A549 (cell line): Measurements from ENCODE around the gene MLLT10. TPM values are rescaled to one million over a fixed set of nuclear protein-coding genes. Genes with fewer than 3 reads are reported as not detected.
A peak's percentile ranks its signal among the peaks of the same experiment; 100 is the strongest.

Experiments used
- ATAC-seq, 2 experiments: fragments of 200-7000 bp in 1 of 2; fragments of >200 bp in 1 of 2; cut with Nextera tagmentation in 1 of 2; cut with Tn5 transposase in 1 of 2; 3 replicates each; pipeline versions ENCODE4 v1.8.0 to v1.9.1; 2018 to 2020; ENCODE audit warnings: mild to moderate bottlenecking in 1 of 2, moderate library complexity in 1 of 2
- CTCF ChIA-PET: fragments of 300-600 bp; sonication (Branson Sonifier 250); formaldehyde crosslinking; extraction: SDS; loops from one replicate; lab custom pipeline; 2021; ENCODE audit warnings: antibody characterized with exemption, inconsistent platforms; lab: Yijun Ruan, JAX
- POLR2A ChIA-PET: fragments of 350-600 bp; formaldehyde crosslinking; extraction: SDS; loops from one replicate; lab custom pipeline; 2021; ENCODE audit warnings: antibody characterized with exemption, inconsistent platforms; lab: Yijun Ruan, JAX
- DNase-seq, 2 experiments: peaks; one replicate each; pipeline versions ENCODE4 v3.0.0 to v3.0.0-alpha.2; 2011 to 2016; ENCODE audit warnings: low read depth in 1 of 2, low spot score in 1 of 2
- FAIRE-seq: peaks from 2 replicates; lab custom pipeline; 2011; peaks lifted over from hg19 to GRCh38; lab: Jason Lieb, UNC
- H3K27ac ChIP-seq, 2 experiments: fragments of >200 bp; sonication (Bioruptor Twin); formaldehyde crosslinking; 3 replicates each; pipeline ENCODE4 v1.5.1; 2016 to 2017
- H3K4me1 ChIP-seq: fragments of >200 bp; sonication (Bioruptor Twin); formaldehyde crosslinking; 3 replicates; pipeline ENCODE4 v1.6.1; 2016
- H3K4me2 ChIP-seq: fragments of >200 bp; sonication (Bioruptor Twin); formaldehyde crosslinking; 3 replicates; pipeline ENCODE4 v1.6.1; 2016
- H3K4me3 ChIP-seq: fragments of >200 bp; sonication (Bioruptor Twin); formaldehyde crosslinking; 3 replicates; pipeline ENCODE4 v1.5.1; 2016
- H3K9me3 ChIP-seq: fragments of >200 bp; sonication (Bioruptor Twin); formaldehyde crosslinking; 3 replicates; pipeline ENCODE4 v1.6.1; 2016
- BHLHE40 ChIP-seq: IDR thresholded peaks from 2 replicates; pipeline ENCODE4 v1.6.1; 2012; ENCODE audit warnings: low read depth, low read length, inconsistent platforms
- CBX2 ChIP-seq: fragments of 200-600 bp; sonication (generic); IDR thresholded peaks from 2 replicates; pipeline ENCODE4 v1.6.1; 2016; ENCODE audit warnings: low read depth, mild to moderate bottlenecking, borderline replicate concordance
- CBX8 ChIP-seq: fragments of 200-600 bp; sonication (generic); IDR thresholded peaks from 2 replicates; pipeline ENCODE4 v1.6.1; 2016
- EHF ChIP-seq: fragments of 250-450 bp; sonication (Bioruptor Pico); IDR thresholded peaks from 2 replicates; pipeline ENCODE4 v1.5.0; 2020; ENCODE audit warnings: mild to moderate bottlenecking
- EP300 ChIP-seq, 2 experiments: fragments of >200 bp; sonication (Bioruptor Twin); formaldehyde crosslinking; IDR thresholded peaks; 2 replicates in 1 of 2; 3 replicates in 1 of 2; pipeline ENCODE4 v1.6.1; 2016 to 2017
- ESRRA ChIP-seq: fragments of 150-350 bp; IDR thresholded peaks from 2 replicates; pipeline ENCODE4 v1.6.1; 2014; ENCODE audit warnings: mild to moderate bottlenecking, low read length, borderline replicate concordance
- FOSB ChIP-seq: fragments of 250-450 bp; sonication (Bioruptor Pico); IDR thresholded peaks from 2 replicates; pipeline ENCODE4 v1.5.0; 2020; ENCODE audit warnings: mild to moderate bottlenecking, moderate library complexity
- FOSL2 ChIP-seq, 2 experiments: fragments of 450-650 bp in 1 of 2; fragments of >200 bp in 1 of 2; sonication (Bioruptor Twin) in 1 of 2; formaldehyde crosslinking; IDR thresholded peaks; 2 replicates each; pipeline versions ENCODE4 v1.5.0 to v1.6.1; 2016 to 2020; ENCODE audit warnings: mild to moderate bottlenecking in 1 of 2, moderate library complexity in 1 of 2
- FOXS1 ChIP-seq: fragments of 250-450 bp; sonication (Bioruptor Pico); IDR thresholded peaks from 2 replicates; pipeline ENCODE4 v1.5.0; 2020; ENCODE audit warnings: mild to moderate bottlenecking, moderate library complexity
- HOXA7 ChIP-seq: fragments of 250-450 bp; sonication (Bioruptor Pico); IDR thresholded peaks from 2 replicates; pipeline ENCODE4 v1.5.0; 2020; ENCODE audit warnings: mild to moderate bottlenecking, moderate library complexity
- JUN ChIP-seq, 2 experiments: fragments of >200 bp; sonication (Bioruptor Twin); formaldehyde crosslinking; IDR thresholded peaks; 2 replicates in 1 of 2; 3 replicates in 1 of 2; pipeline ENCODE4 v1.6.1; 2016 to 2017
- KDM1A ChIP-seq: fragments of 200-600 bp; sonication (generic); IDR thresholded peaks from 2 replicates; pipeline ENCODE4 v1.6.1; 2016; ENCODE audit warnings: low read depth, mild to moderate bottlenecking
- MAFK ChIP-seq: fragments of 450-650 bp; IDR thresholded peaks from 2 replicates; pipeline ENCODE4 v1.6.1; 2014; ENCODE audit not compliant: partially characterized antibody
- MAZ ChIP-seq: fragments of 150-350 bp; IDR thresholded peaks from 2 replicates; pipeline ENCODE4 v1.6.1; 2014; ENCODE audit warnings: antibody characterized with exemption, low read depth, low read length, borderline replicate concordance
- NFE2L2 ChIP-seq: fragments of 150-350 bp; conservative IDR thresholded peaks from 2 replicates; pipeline ENCODE4 v1.6.1; 2014; ENCODE audit warnings: low read length
- PBX3 ChIP-seq: IDR thresholded peaks from 2 replicates; pipeline ENCODE4 v1.6.1; 2012
- PHF8 ChIP-seq: fragments of 200-600 bp; sonication (generic); IDR thresholded peaks from 2 replicates; pipeline ENCODE4 v1.6.1; 2016; ENCODE audit warnings: low read depth, mild to moderate bottlenecking, antibody characterized with exemption, moderate library complexity, borderline replicate concordance
- POLR2A ChIP-seq: IDR thresholded peaks from 2 replicates; pipeline ENCODE4 v1.6.1; 2012; ENCODE audit warnings: mild to moderate bottlenecking, low read length
- POLR2AphosphoS2 ChIP-seq: conservative IDR thresholded peaks from 2 replicates; pipeline ENCODE4 v1.6.1; 2012; ENCODE audit warnings: low read length, improper control_type of control experiment, inconsistent platforms
- RARB ChIP-seq: fragments of 250-450 bp; sonication (Bioruptor Pico); IDR thresholded peaks from 2 replicates; pipeline ENCODE4 v1.8.0; 2021; ENCODE audit warnings: mild to moderate bottlenecking, moderate library complexity
- RCOR1 ChIP-seq: fragments of 150-350 bp; IDR thresholded peaks from 2 replicates; pipeline ENCODE4 v1.6.1; 2014; ENCODE audit warnings: antibody characterized with exemption, low read length, low read depth
- RFX5 ChIP-seq: fragments of 450-650 bp; IDR thresholded peaks from 2 replicates; pipeline ENCODE4 v1.7.1; 2014; ENCODE audit warnings: antibody characterized with exemption, mild to moderate bottlenecking, moderate library complexity
- SREBF2 ChIP-seq: fragments of 450-650 bp; IDR thresholded peaks from 2 replicates; pipeline ENCODE4 v1.6.1; 2014; ENCODE audit warnings: mild to moderate bottlenecking, moderate library complexity
- TFCP2L1 ChIP-seq: fragments of 250-450 bp; sonication (Bioruptor Pico); IDR thresholded peaks from 2 replicates; pipeline ENCODE4 v1.5.0; 2021; ENCODE audit warnings: mild to moderate bottlenecking
- TP53 ChIP-seq: fragments of 250-450 bp; sonication (Bioruptor Pico); IDR thresholded peaks from 2 replicates; pipeline ENCODE4 v1.5.0; 2021; ENCODE audit warnings: mild to moderate bottlenecking, moderate library complexity
- ZNF302 ChIP-seq: fragments of 250-450 bp; sonication (Bioruptor Pico); IDR thresholded peaks from 2 replicates; pipeline ENCODE4 v1.9.0; 2021; ENCODE audit warnings: inconsistent platforms, mild to moderate bottlenecking, moderate library complexity
- WGBS: methylation state at CpG from one replicate; pipeline ENCODE4 v1.1.6; 2017; ENCODE audit errors: missing lambda C conversion rate; 5-methylcytosine and 5-hydroxymethylcytosine counted together
- polyA plus RNA-seq, 4 experiments: library from polyadenylated mRNA; depleted of rRNA in 3 of 4; stranded (reverse); fragments of >200 nt; fragmentation: RNase III in 1 of 4; extraction: RNeasy Plus Mini Kit Qiagen cat#74134 plus additional on column Dnase treatment in 1 of 4; gene quantifications; 2 replicates in 3 of 4; 3 replicates in 1 of 4; pipeline ENCODE4 v1.2.3, GENCODE V29; 2011 to 2017
- TF ChIP-seq, protein P1 (sequence below): fragments of >200 bp; sonication (Bioruptor Twin); formaldehyde crosslinking; IDR thresholded peaks from 3 replicates; pipeline ENCODE4 v1.5.1; 2016
- TF ChIP-seq, protein P2 (sequence below): IDR thresholded peaks from 2 replicates; pipeline ENCODE4 v1.6.1; 2012
- TF ChIP-seq, protein P3 (sequence below): IDR thresholded peaks from 2 replicates; pipeline ENCODE4 v1.6.1; 2012; ENCODE audit warnings: low read depth, borderline replicate concordance

The MLLT10 gene
- polyA plus RNA-seq, 2 of the 4 experiments (the other 2 are of a cell fraction): 41.7 to 54.1 TPM

GRCh38 chr10:21515361-21516241 is 18.4 kb upstream of the MLLT10 start:
- H3K4me1 ChIP-seq: peaks cover 67% of the 10 kb centered on the region
- peak overlapping the region; percentile 92 for H3K4me2 ChIP-seq
- CTCF ChIA-PET: interaction anchor here (0.6 to 3.1 kb wide), 10 partner anchors 8 to 246 kb away, joined by 3 to 22 read pairs (median 4); no protein-coding TSS in a partner anchor
- TF ChIP-seq CBX2: no peak
- no peak for TF ChIP-seq MAZ
- TF ChIP-seq KDM1A: no peak
- no peak for TF ChIP-seq SREBF2
- TF ChIP-seq EHF (CRISPR knock-in tag): no peak
- TF ChIP-seq POLR2AphosphoS2: no peak
- TF ChIP-seq POLR2A: no peak
- TF ChIP-seq, all 56 proteins: peak for 0
- H3K4me3 ChIP-seq: peak overlapping the region; percentile 71
- 66% methylated on average over 15 of the region's 15 CpGs for WGBS
- ATAC-seq (no peak; a peak in 1 of 6 replicates), FAIRE-seq (no peak), DNase-seq (no peak)
- no peaks in the 10 kb centered on the region for H3K9me3 ChIP-seq
- POLR2A ChIA-PET: interaction anchor here (0.7 to 2.0 kb wide), 6 partner anchors 10 to 342 kb away, joined by 3 to 22 read pairs (median 8); partner anchors contain the start of genes MLLT10 and SKIDA1
- H3K27ac ChIP-seq: peak overlapping the region; percentile 86 to 94

DNA sequence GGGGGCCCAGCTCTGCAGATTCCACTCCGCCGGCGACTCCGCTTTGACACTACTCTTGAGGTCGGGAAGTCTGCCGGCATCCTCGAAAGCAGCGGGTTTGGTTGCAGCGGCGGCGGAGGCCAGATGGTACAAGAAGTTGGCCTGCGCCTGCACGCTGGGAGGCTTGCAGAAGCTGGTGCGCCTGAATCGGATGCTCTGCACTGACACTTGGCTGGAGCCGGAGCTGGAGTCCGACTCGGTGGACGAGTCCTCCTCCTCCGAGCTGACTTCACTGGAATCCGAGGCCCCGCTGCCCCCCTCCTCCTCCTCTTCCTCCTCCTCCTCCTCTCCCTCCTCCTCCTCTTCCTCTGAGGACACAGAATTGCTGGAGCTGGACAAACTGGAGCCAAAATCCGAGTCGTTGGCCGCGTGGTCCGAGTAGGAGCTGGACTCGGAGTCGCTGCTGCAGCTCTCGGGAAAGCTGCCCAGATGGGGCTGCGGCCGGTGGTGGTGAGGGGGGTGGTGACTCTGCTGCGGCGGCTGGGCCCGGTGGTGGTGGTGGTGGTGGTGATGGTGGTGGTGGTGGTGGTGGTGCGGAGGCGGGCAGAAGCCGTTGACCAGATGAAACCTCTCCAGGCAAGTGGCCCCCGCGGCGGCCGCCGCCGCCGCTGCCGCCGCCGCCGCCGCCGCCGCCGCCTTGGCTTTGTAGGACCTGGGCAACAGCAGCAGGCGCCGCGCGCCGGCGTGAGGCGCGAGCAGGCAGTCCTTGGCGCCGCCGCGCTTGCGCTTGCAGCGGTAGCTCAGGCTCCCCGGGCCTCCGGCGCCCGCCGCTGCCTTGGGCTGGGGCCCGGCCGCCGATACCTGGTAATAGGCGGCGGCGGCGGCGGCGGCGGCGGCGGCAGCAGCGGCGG is 17.5 kb upstream of the MLLT10 start:
- DNase-seq (peak in 1 of 2 experiments; percentile 63), FAIRE-seq (no peak), ATAC-seq (peak; percentile 70 to 79)
- ChIA-PET CTCF (interaction anchor here (0.6 to 3.1 kb wide), 9 partner anchors 9 to 247 kb away, joined by 3 to 22 read pairs (median 4); no protein-coding TSS in a partner anchor), POLR2A (interaction anchor here (0.5 to 2.0 kb wide), 8 partner anchors 9 to 437 kb away, joined by 3 to 22 read pairs (median 6); partner anchors contain the start of genes MLLT10 and SKIDA1)
- Histone ChIP-seq H3K27ac (peak overlapping the region; percentile 86 to 94), H3K4me2 (peak overlapping the region; percentile 92), H3K4me3 (peak overlapping the region; percentile 71), H3K4me1 (peaks cover 61% of the 10 kb centered on the region), H3K9me3 (no peaks in the 10 kb centered on the region)
- TF ChIP-seq BHLHE40: no peak
- TF ChIP-seq NFE2L2: no peak
- TF ChIP-seq TFCP2L1: 0 out of 2 replicates have a peak, but pooled peaks have one; percentile 15
- no peak for TF ChIP-seq EP300 (IDR thresholded peaks at IDR 0.05)
- TF ChIP-seq, protein P1, sequence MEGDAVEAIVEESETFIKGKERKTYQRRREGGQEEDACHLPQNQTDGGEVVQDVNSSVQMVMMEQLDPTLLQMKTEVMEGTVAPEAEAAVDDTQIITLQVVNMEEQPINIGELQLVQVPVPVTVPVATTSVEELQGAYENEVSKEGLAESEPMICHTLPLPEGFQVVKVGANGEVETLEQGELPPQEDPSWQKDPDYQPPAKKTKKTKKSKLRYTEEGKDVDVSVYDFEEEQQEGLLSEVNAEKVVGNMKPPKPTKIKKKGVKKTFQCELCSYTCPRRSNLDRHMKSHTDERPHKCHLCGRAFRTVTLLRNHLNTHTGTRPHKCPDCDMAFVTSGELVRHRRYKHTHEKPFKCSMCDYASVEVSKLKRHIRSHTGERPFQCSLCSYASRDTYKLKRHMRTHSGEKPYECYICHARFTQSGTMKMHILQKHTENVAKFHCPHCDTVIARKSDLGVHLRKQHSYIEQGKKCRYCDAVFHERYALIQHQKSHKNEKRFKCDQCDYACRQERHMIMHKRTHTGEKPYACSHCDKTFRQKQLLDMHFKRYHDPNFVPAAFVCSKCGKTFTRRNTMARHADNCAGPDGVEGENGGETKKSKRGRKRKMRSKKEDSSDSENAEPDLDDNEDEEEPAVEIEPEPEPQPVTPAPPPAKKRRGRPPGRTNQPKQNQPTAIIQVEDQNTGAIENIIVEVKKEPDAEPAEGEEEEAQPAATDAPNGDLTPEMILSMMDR: no peak
- no peak; a peak in 1 of 5 replicates for TF ChIP-seq JUN (IDR thresholded peaks at IDR 0.05)
- no peak for TF ChIP-seq RCOR1
- no peak for TF ChIP-seq HOXA7 (CRISPR knock-in tag)
- no peak for TF ChIP-seq TP53 (CRISPR knock-in tag)
- no peak for TF ChIP-seq MAFK
- no peak for TF ChIP-seq CBX8
- TF ChIP-seq POLR2AphosphoS2: no peak
- peak; percentile 27 for TF ChIP-seq POLR2A
- TF ChIP-seq RFX5: no peak
- TF ChIP-seq CBX2: no peak
- TF ChIP-seq, protein P2, sequence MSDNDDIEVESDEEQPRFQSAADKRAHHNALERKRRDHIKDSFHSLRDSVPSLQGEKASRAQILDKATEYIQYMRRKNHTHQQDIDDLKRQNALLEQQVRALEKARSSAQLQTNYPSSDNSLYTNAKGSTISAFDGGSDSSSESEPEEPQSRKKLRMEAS: peak; percentile 47; the same call in 1 of the 2 replicates
- no peak for TF ChIP-seq FOSB (CRISPR knock-in tag)
- TF ChIP-seq ESRRA: no peak
- TF ChIP-seq PBX3: no peak
- TF ChIP-seq ZNF302 (CRISPR knock-in tag): no peak
- TF ChIP-seq FOSL2 (IDR thresholded peaks at IDR 0.05): no peak
- TF ChIP-seq FOSL2 (CRISPR knock-in tag; IDR thresholded peaks at IDR 0.05): no peak
- TF ChIP-seq, protein P3, sequence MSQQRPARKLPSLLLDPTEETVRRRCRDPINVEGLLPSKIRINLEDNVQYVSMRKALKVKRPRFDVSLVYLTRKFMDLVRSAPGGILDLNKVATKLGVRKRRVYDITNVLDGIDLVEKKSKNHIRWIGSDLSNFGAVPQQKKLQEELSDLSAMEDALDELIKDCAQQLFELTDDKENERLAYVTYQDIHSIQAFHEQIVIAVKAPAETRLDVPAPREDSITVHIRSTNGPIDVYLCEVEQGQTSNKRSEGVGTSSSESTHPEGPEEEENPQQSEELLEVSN: no peak
- no peak for TF ChIP-seq FOXS1
- TF ChIP-seq RARB (CRISPR knock-in tag): no peak
- TF ChIP-seq PHF8: no peak
- 1% methylated on average over 32 of the region's 86 CpGs for WGBS
